GM10248 (cell line): ENCODE measurements around the gene MED13L.

Experiments used
- CTCF ChIA-PET: fragments of 300-600 bp; sonication (Branson Sonifier 250); formaldehyde crosslinking; extraction: SDS; loops from one replicate; lab custom pipeline; 2021; ENCODE audit warnings: antibody characterized with exemption; lab: Yijun Ruan, JAX
- POLR2A ChIA-PET: fragments of 350-650 bp; sonication (Branson Sonifier 250); formaldehyde crosslinking; extraction: SDS; loops from one replicate; lab custom pipeline; 2020; ENCODE audit warnings: antibody characterized with exemption; lab: Yijun Ruan, JAX
- DNase-seq: peaks from one replicate; pipeline ENCODE4 v3.0.0; 2012; ENCODE audit errors: extremely low spot score
- CTCF ChIP-seq: IDR thresholded peaks from 2 replicates; pipeline ENCODE4 v1.5.1; 2012; ENCODE audit warnings: mild to moderate bottlenecking, low read depth; ENCODE audit errors: extremely low read depth, missing control alignments, control extremely low read depth

MED13L gene

GRCh38 chr12:115911360-115911759 lies 366.1 kb downstream of the MED13L start:
- POLR2A ChIA-PET: no interaction called here
- CTCF ChIA-PET: interaction anchor here (1.5 kb wide), 1 partner anchor 13 kb away, joined by 4 read pairs; no protein-coding TSS in a partner anchor
- no peak for TF ChIP-seq CTCF
- DNase-seq: no peak

GRCh38 chr12:115910057-115910456 lies 367.4 kb downstream of the MED13L start:
- no peak for DNase-seq
- no peak for TF ChIP-seq CTCF
- ChIA-PET POLR2A (no interaction called here), CTCF (interaction anchor here (1.5 to 2.5 kb wide), 2 partner anchors 8 to 12 kb away, joined by 4 to 8 read pairs; no protein-coding TSS in a partner anchor)
